HL-60 (cell line): Measurements from ENCODE around the gene ENG.

ENCODE experiments used
- GABPA ChIP-seq: IDR thresholded peaks from 2 replicates; pipeline ENCODE4 v1.6.1; 2012; ENCODE audit warnings: low read depth
- POLR2AphosphoS5 ChIP-seq: IDR thresholded peaks from 2 replicates; pipeline ENCODE4 v1.6.1; 2012; ENCODE audit warnings: low read depth
- TF ChIP-seq, protein P1 (sequence below): IDR thresholded peaks from one replicate; pipeline ENCODE4 v1.5.1; 2011; ENCODE audit warnings: low read length, control low read depth, inconsistent platforms; ENCODE audit not compliant: insufficient read depth

- TF ChIP-seq, protein P1, sequence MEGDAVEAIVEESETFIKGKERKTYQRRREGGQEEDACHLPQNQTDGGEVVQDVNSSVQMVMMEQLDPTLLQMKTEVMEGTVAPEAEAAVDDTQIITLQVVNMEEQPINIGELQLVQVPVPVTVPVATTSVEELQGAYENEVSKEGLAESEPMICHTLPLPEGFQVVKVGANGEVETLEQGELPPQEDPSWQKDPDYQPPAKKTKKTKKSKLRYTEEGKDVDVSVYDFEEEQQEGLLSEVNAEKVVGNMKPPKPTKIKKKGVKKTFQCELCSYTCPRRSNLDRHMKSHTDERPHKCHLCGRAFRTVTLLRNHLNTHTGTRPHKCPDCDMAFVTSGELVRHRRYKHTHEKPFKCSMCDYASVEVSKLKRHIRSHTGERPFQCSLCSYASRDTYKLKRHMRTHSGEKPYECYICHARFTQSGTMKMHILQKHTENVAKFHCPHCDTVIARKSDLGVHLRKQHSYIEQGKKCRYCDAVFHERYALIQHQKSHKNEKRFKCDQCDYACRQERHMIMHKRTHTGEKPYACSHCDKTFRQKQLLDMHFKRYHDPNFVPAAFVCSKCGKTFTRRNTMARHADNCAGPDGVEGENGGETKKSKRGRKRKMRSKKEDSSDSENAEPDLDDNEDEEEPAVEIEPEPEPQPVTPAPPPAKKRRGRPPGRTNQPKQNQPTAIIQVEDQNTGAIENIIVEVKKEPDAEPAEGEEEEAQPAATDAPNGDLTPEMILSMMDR: no peak
- no peak; the same call in 1 of the 2 replicates for TF ChIP-seq POLR2AphosphoS5
- no peak for TF ChIP-seq GABPA
These were observed 61.3 kb downstream of the ENG start for GRCh38 chr9:127793093-127793708.
